HUES6 (cell line): ENCODE results near the gene ZP4.

Source experiments
- H3K27ac ChIP-seq: 2 replicates; pipeline ENCODE4 v1.7.0; 2013; ENCODE audit warnings: low read depth, mild to moderate bottlenecking, low read length, inconsistent platforms
- H3K27me3 ChIP-seq: 2 replicates; pipeline ENCODE4 v1.6.1; 2013; ENCODE audit warnings: low read length; ENCODE audit not compliant: control insufficient read depth, insufficient read depth
- H3K36me3 ChIP-seq: 2 replicates; pipeline ENCODE4 v1.6.1; 2013; ENCODE audit warnings: low read length; ENCODE audit not compliant: control insufficient read depth, insufficient read depth
- H3K4me1 ChIP-seq: 2 replicates; pipeline ENCODE4 v1.6.1; 2013; ENCODE audit warnings: low read length; ENCODE audit not compliant: control insufficient read depth, insufficient read depth
- H3K4me3 ChIP-seq: 2 replicates; pipeline ENCODE4 v1.5.1; 2013; ENCODE audit warnings: low read depth, low read length
- H3K9ac ChIP-seq: one replicate; pipeline ENCODE4 v1.6.1; 2013; ENCODE audit warnings: mild to moderate bottlenecking, low read length
- H3K9me3 ChIP-seq: 2 replicates; pipeline ENCODE4 v1.6.1; 2013; ENCODE audit warnings: low read depth, low read length; ENCODE audit not compliant: control insufficient read depth, insufficient read depth

ZP4 gene

GRCh38 chr1:237878406-237878805 is 12.3 kb downstream of the ZP4 start:
- no peaks in the 10 kb centered on the region for H3K9me3 ChIP-seq
- H3K27me3 ChIP-seq: no peaks in the 10 kb centered on the region
- H3K9ac ChIP-seq: no peak overlapping the region
- no peaks in the 10 kb centered on the region for H3K36me3 ChIP-seq
- H3K27ac ChIP-seq: no peak overlapping the region
- H3K4me3 ChIP-seq: no peak overlapping the region
- peaks cover 8% of the 10 kb centered on the region for H3K4me1 ChIP-seq

- no peak overlapping the region for H3K9ac ChIP-seq
- H3K27me3 ChIP-seq: no peaks in the 10 kb centered on the region
- no peaks in the 10 kb centered on the region for H3K9me3 ChIP-seq
- H3K27ac ChIP-seq: no peak overlapping the region
- H3K36me3 ChIP-seq: no peaks in the 10 kb centered on the region
- no peak overlapping the region for H3K4me3 ChIP-seq
- H3K4me1 ChIP-seq: peaks cover 13% of the 10 kb centered on the region
These were observed 13.1 kb downstream of the ZP4 start for GRCh38 chr1:237877631-237878030.

GRCh38 chr1:237875291-237875690 is 15.4 kb downstream of the ZP4 start:
- H3K27me3 ChIP-seq: no peaks in the 10 kb centered on the region
- peaks cover 13% of the 10 kb centered on the region for H3K4me1 ChIP-seq
- H3K27ac ChIP-seq: no peak overlapping the region
- no peak overlapping the region for H3K9ac ChIP-seq
- no peak overlapping the region for H3K4me3 ChIP-seq
- no peaks in the 10 kb centered on the region for H3K36me3 ChIP-seq
- H3K9me3 ChIP-seq: no peaks in the 10 kb centered on the region

GRCh38 chr1:237873487-237874211 is 17.1 kb downstream of the ZP4 start:
- Histone ChIP-seq H3K9ac (no peak overlapping the region), H3K4me3 (no peak overlapping the region), H3K9me3 (no peaks in the 10 kb centered on the region), H3K27ac (no peak overlapping the region; the same call in 1 of the 2 replicates), H3K36me3 (no peaks in the 10 kb centered on the region), H3K4me1 (peaks cover 13% of the 10 kb centered on the region), H3K27me3 (no peaks in the 10 kb centered on the region)

GRCh38 chr1:237868817-237869600 is 21.7 kb downstream of the ZP4 start:
- Histone ChIP-seq H3K27ac (no peak overlapping the region), H3K9ac (no peak overlapping the region), H3K9me3 (no peaks in the 10 kb centered on the region), H3K4me1 (peaks cover 19% of the 10 kb centered on the region), H3K27me3 (peaks cover 9% of the 10 kb centered on the region), H3K4me3 (no peak overlapping the region), H3K36me3 (no peaks in the 10 kb centered on the region)

GRCh38 chr1:237867380-237867888 is 23.3 kb downstream of the ZP4 start:
- Histone ChIP-seq H3K9ac (no peak overlapping the region), H3K9me3 (no peaks in the 10 kb centered on the region), H3K27ac (no peak overlapping the region), H3K27me3 (peaks cover 9% of the 10 kb centered on the region), H3K36me3 (no peaks in the 10 kb centered on the region), H3K4me3 (no peak overlapping the region), H3K4me1 (peaks cover 9% of the 10 kb centered on the region; the same call in 1 of the 2 replicates)

GRCh38 chr1:237864338-237865244 is 26.1 kb downstream of the ZP4 start:
- H3K9me3 ChIP-seq: no peaks in the 10 kb centered on the region
- no peak overlapping the region for H3K4me3 ChIP-seq
- H3K4me1 ChIP-seq: peaks cover 9% of the 10 kb centered on the region; the same call in 1 of the 2 replicates
- H3K9ac ChIP-seq: no peak overlapping the region
- H3K36me3 ChIP-seq: no peaks in the 10 kb centered on the region
- peaks cover 9% of the 10 kb centered on the region for H3K27me3 ChIP-seq
- H3K27ac ChIP-seq: no peak overlapping the region

GRCh38 chr1:237863234-237863633 is 27.5 kb downstream of the ZP4 start:
- Histone ChIP-seq H3K4me1 (peaks cover 15% of the 10 kb centered on the region), H3K27ac (no peak overlapping the region), H3K27me3 (peaks cover 9% of the 10 kb centered on the region), H3K4me3 (no peak overlapping the region), H3K9me3 (no peaks in the 10 kb centered on the region), H3K9ac (no peak overlapping the region), H3K36me3 (no peaks in the 10 kb centered on the region)

GRCh38 chr1:237861944-237862343 is 28.8 kb downstream of the ZP4 start:
- Histone ChIP-seq H3K27me3 (peaks cover 9% of the 10 kb centered on the region), H3K4me3 (no peak overlapping the region), H3K9me3 (no peaks in the 10 kb centered on the region), H3K4me1 (peaks cover 8% of the 10 kb centered on the region), H3K27ac (no peak overlapping the region), H3K36me3 (no peaks in the 10 kb centered on the region), H3K9ac (no peak overlapping the region)

- Histone ChIP-seq H3K36me3 (no peaks in the 10 kb centered on the region), H3K27me3 (no peaks in the 10 kb centered on the region), H3K9ac (no peak overlapping the region), H3K4me3 (no peak overlapping the region), H3K27ac (no peak overlapping the region), H3K9me3 (no peaks in the 10 kb centered on the region), H3K4me1 (peaks cover 8% of the 10 kb centered on the region)
These were observed 31.7 kb downstream of the ZP4 start for GRCh38 chr1:237858992-237859391.
